ENCODE data around the gene GALNT2. TPM values are rescaled to one million over a fixed set of nuclear protein-coding genes. Genes with fewer than 3 reads are reported as not detected.

Gene GALNT2
- total and polyA plus RNA-seq, 12 donors, result 9.7 to 35.1 (median 25.8) TPM

DNA sequence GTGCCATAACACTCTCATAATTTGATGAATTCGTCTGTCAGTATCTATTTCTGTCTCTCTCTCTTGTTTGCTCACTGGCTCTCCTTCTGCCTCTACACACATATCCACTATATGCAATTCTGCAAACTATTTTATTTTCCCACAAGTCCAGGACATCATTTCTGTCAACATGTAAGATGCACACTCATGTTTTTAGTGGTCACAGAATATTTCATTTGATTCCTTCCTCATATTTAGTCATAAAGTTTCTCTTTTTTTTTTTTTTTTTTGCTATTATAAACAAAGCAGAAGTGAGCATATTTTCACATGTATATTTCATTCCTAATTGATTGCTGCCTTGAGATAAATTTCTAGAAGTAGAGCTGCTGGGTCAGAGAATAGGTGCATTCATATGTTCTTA is 193.8 kb downstream of the GALNT2 start:
- ATAC-seq (no peak), DNase-seq (no peak)
- H3K36me3 ChIP-seq, result peaks cover 0 to 85% (median 24%) of the 10 kb centered on the region in 9 donors
- H3K4me1 ChIP-seq, result no peaks in the 10 kb centered on the region
- no peaks in the 10 kb centered on the region for H3K27me3 ChIP-seq
- 69 to 76% methylated on average over 1 of the region's 1 CpG for WGBS, 2 donors
- TF ChIP-seq CTCF (IDR thresholded peaks at IDR 0.05), result no peak
- no peaks in the 10 kb centered on the region for H3K9me3 ChIP-seq
- intact Hi-C loops (cut with DNase I), result loop anchor here in 1 of 10 donors (10.0 kb wide), 1 partner anchor 186 kb away; no protein-coding TSS in a partner anchor
- no peak overlapping the region for H3K4me3 ChIP-seq
- H3K27ac ChIP-seq, result no peak overlapping the region

GRCh38 chr1:230261928-230262650 is 195.1 kb downstream of the GALNT2 start:
- Histone ChIP-seq H3K4me3 (no peak overlapping the region), H3K27me3 (no peaks in the 10 kb centered on the region), H3K27ac (no peak overlapping the region), H3K4me1 (no peaks in the 10 kb centered on the region), H3K9me3 (no peaks in the 10 kb centered on the region), H3K36me3 (peaks cover 0 to 86% (median 24%) of the 10 kb centered on the region in 9 donors)
- ATAC-seq (no peak), DNase-seq (no peak)
- WGBS, 2 donors, result 86 to 87% methylated on average over 21 of the region's 21 CpGs
- TF ChIP-seq CTCF (IDR thresholded peaks at IDR 0.05), result no peak
- intact Hi-C loops (cut with DNase I), result loop anchor here in 1 of 10 donors (10.0 kb wide), 1 partner anchor 187 kb away; no protein-coding TSS in a partner anchor

DNA sequence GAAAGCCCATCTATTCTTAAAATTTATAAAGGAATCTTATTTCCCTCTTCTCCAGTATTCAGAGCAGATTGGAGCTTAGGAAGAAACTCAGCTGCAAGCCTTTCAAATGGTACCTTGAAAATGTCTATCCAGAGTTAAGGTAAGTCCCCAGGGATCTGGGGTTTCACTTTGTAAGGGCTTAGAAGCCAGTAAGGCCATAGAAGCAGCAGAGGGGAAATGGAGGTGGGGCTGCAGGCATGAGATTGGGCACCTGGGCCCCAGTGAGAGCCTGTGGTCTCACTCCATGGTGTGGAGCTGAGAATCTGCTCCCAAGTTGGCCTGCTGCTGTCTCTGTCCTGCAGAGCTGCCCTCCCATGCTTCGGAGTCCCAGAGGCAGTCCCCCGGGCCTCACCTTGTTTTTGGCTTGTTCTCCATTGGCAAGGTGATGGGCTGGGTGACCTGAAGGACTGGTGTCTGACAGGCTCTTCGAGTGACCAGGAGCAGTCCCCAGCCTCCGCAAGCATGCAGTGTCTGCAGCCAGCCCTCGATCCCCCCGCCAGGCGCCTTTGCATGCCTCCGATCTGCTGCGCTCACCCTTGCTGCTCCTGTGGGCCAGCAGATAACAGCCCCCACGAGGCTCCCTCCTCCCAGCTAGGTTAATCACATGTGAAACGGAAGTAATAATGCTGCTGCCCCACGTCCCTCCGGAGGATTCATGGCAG is 196.0 kb downstream of the GALNT2 start:
- ATAC-seq (no peak), DNase-seq (no peak)
- H3K27me3 ChIP-seq, result no peaks in the 10 kb centered on the region
- H3K9me3 ChIP-seq, result no peaks in the 10 kb centered on the region
- TF ChIP-seq CTCF (IDR thresholded peaks at IDR 0.05), result no peak
- no peak overlapping the region for H3K4me3 ChIP-seq
- no peak overlapping the region for H3K27ac ChIP-seq
- H3K36me3 ChIP-seq, result peaks cover 0 to 91% (median 17%) of the 10 kb centered on the region in 9 donors
- intact Hi-C loops (cut with DNase I), result loop anchor here in 1 of 10 donors (10.0 kb wide), 1 partner anchor 188 kb away; no protein-coding TSS in a partner anchor
- whole genome bisulfite sequencing, 2 donors, result 85 to 86% methylated on average over 13 of the region's 13 CpGs
- H3K4me1 ChIP-seq, result no peaks in the 10 kb centered on the region

- ATAC-seq (no peak), DNase-seq (no peak)
- H3K27ac ChIP-seq, result no peak overlapping the region
- 85 to 90% methylated on average over 21 of the region's 21 CpGs for WGBS, 2 donors
- intact Hi-C loops (cut with DNase I), result loop anchor here in 1 of 10 donors (10.0 kb wide), 1 partner anchor 189 kb away; no protein-coding TSS in a partner anchor
- H3K36me3 ChIP-seq, result peaks cover 0 to 91% (median 17%) of the 10 kb centered on the region in 9 donors
- no peaks in the 10 kb centered on the region for H3K27me3 ChIP-seq
- TF ChIP-seq CTCF (IDR thresholded peaks at IDR 0.05), result no peak
- H3K4me3 ChIP-seq, result no peak overlapping the region
- no peaks in the 10 kb centered on the region for H3K9me3 ChIP-seq
- peaks cover 0 to 4% (median 0%) of the 10 kb centered on the region in 9 donors for H3K4me1 ChIP-seq
Measured at GRCh38 chr1:230263568-230264195, 196.6 kb downstream of the GALNT2 start.

All from heart right ventricle (tissue), 16 donors.